Esophagus squamous epithelium (tissue), 4 donors: Measurements from ENCODE around the gene PIK3R2.
A peak's percentile ranks its signal among the peaks of the same experiment; 100 is the strongest.

Experiments used
- POLR2A ChIP-seq, 4 donors: fragments of 450-650 bp; IDR thresholded peaks; one replicate each; pipeline ENCODE4 v1.6.1; 2017; ENCODE audit warnings: antibody characterized with exemption in 4 of 4, mild to moderate bottlenecking in 4 of 4, moderate library complexity in 3 of 4
- TF ChIP-seq, protein P1 (sequence below), 6 experiments: fragments of 450-650 bp in 4 of 6; fragments of 200-600 bp in 2 of 6; sonication (generic) in 2 of 6; IDR thresholded peaks; one replicate each; pipeline ENCODE4 v1.5.1; 2016 to 2019; ENCODE audit warnings: antibody characterized with exemption in 6 of 6, mild to moderate bottlenecking in 4 of 6, moderate library complexity in 4 of 6

GRCh38 chr19:18161636-18162002 lies 8.7 kb downstream of the PIK3R2 start:
- TF ChIP-seq, protein P1, sequence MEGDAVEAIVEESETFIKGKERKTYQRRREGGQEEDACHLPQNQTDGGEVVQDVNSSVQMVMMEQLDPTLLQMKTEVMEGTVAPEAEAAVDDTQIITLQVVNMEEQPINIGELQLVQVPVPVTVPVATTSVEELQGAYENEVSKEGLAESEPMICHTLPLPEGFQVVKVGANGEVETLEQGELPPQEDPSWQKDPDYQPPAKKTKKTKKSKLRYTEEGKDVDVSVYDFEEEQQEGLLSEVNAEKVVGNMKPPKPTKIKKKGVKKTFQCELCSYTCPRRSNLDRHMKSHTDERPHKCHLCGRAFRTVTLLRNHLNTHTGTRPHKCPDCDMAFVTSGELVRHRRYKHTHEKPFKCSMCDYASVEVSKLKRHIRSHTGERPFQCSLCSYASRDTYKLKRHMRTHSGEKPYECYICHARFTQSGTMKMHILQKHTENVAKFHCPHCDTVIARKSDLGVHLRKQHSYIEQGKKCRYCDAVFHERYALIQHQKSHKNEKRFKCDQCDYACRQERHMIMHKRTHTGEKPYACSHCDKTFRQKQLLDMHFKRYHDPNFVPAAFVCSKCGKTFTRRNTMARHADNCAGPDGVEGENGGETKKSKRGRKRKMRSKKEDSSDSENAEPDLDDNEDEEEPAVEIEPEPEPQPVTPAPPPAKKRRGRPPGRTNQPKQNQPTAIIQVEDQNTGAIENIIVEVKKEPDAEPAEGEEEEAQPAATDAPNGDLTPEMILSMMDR (IDR thresholded peaks at IDR 0.05): peak in 1 of 6 experiments; percentile 0
- no peak for TF ChIP-seq POLR2A (IDR thresholded peaks at IDR 0.05)
